ENCODE data around the gene FAM228A.

Gene FAM228A

DNA sequence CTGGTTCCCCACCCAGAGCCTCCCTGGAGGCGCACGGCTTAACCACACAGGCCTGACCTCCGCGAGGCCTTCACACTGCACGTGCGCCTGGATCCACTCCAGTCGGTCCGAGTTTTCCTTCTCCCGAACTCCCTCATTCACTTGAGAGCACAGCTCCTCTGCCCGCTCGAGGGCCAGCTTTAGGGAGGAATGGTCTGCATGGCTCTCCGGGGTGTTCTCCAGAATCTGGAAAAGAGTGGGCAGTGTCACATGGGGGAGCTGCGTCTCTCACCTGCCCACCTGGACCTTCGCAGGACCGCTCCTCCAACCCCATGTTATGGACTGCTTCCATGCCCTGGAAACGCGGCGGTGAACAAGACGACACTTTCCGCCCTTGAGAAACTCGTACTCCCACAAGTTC lies 35.9 kb downstream of the FAM228A start:
- DNase-seq = no peak
- no peaks in the 10 kb centered on the region for H3K27me3 ChIP-seq
- TF ChIP-seq, protein P1, sequence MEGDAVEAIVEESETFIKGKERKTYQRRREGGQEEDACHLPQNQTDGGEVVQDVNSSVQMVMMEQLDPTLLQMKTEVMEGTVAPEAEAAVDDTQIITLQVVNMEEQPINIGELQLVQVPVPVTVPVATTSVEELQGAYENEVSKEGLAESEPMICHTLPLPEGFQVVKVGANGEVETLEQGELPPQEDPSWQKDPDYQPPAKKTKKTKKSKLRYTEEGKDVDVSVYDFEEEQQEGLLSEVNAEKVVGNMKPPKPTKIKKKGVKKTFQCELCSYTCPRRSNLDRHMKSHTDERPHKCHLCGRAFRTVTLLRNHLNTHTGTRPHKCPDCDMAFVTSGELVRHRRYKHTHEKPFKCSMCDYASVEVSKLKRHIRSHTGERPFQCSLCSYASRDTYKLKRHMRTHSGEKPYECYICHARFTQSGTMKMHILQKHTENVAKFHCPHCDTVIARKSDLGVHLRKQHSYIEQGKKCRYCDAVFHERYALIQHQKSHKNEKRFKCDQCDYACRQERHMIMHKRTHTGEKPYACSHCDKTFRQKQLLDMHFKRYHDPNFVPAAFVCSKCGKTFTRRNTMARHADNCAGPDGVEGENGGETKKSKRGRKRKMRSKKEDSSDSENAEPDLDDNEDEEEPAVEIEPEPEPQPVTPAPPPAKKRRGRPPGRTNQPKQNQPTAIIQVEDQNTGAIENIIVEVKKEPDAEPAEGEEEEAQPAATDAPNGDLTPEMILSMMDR (IDR thresholded peaks at IDR 0.05) = no peak
- H3K27ac ChIP-seq = no peak overlapping the region
- H3K36me3 ChIP-seq = peaks cover 73 to 82% (median 82%) of the 10 kb centered on the region in 3 donors
- H3K9me3 ChIP-seq = no peaks in the 10 kb centered on the region
- intact Hi-C loops (cut with DNase I; ENCODE audit: low total_unique reads) = no loop called here
- no peak overlapping the region for H3K4me3 ChIP-seq
- no peaks in the 10 kb centered on the region for H3K4me1 ChIP-seq

DNA sequence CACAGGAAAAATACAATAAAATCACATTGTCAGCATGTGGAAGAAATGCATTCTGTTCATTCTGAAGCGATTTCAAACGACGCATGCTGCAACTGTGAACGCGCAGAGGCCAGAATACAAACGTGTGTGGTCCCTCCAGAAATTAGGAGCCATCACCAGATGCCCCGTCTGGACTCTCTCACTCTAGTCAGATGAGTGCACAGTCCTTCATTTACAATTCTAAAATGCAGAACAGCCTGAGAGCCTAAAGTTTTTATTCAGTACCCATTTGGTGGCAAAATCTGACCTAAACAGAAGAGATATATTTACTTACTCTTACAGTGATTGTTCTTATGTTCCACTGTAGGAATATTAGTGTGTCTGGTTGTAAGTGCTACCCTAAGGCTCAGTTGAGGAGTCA lies 36.6 kb downstream of the FAM228A start:
- intact Hi-C loops (cut with DNase I; ENCODE audit: low total_unique reads) = no loop called here
- H3K27me3 ChIP-seq = no peaks in the 10 kb centered on the region
- H3K27ac ChIP-seq = no peak overlapping the region
- H3K4me1 ChIP-seq = no peaks in the 10 kb centered on the region
- peaks cover 75 to 82% (median 82%) of the 10 kb centered on the region in 3 donors for H3K36me3 ChIP-seq
- H3K4me3 ChIP-seq = no peak overlapping the region
- H3K9me3 ChIP-seq = no peaks in the 10 kb centered on the region
- DNase-seq = no peak
- TF ChIP-seq, protein P1 (IDR thresholded peaks at IDR 0.05) = no peak

DNA sequence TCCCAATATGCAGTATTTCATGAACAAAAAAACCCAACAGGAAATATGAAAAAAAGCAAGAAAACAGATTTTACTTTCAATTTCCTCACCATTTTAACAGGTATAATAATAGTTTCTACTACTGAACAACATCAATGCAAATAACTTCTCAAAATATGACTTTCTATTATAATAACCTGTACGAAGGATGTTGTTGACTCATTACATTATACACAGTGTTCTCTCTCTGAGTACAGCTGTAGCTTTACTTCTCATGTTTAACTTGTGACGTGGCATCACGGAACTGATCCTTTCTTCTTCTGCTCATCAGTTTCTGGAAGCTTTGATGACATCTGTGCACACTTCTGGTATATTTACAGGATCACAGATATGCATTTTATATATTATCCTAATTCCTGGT lies 40.0 kb downstream of the FAM228A start:
- Histone ChIP-seq H3K36me3 (peaks cover 70 to 82% (median 72%) of the 10 kb centered on the region in 3 donors), H3K27ac (no peak overlapping the region)

DNA sequence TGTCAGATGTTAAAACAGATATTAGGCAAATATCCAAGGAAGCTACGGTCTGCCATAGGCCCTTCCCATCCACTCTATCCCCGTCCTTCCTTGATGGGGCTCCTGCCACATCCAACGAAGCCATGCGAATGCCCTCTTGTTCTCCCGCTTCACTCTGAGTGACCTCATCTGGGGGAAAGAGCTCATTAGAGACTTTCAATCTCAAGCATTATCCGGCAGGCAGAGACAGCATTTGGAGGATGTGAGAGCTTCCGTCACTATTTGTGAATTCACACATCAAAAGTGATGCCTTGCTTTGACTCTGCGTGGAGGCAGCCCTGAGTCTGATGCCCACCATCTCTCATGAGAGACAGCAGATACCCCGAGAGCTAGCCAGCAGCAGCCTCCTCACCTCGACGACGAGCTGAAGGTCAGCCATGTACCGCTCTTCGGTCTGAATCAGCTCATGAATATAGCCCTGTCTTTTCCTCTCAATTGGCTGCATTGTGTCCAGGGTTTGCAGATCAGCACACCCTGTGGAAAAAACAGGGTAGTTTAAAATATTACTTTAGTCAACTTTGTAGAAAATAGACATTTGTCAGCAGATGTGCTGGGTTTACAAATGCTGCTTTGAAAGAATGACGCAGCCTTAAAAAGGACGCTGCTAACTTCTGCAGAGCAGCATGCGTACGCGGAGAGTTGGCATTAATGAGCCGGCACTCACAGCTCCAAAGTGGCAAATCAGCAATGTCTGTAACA lies 45.9 kb downstream of the FAM228A start:
- Histone ChIP-seq H3K27me3 (no peaks in the 10 kb centered on the region), H3K36me3 (peaks cover 49 to 75% (median 52%) of the 10 kb centered on the region in 3 donors), H3K4me3 (no peak overlapping the region), H3K27ac (no peak overlapping the region), H3K4me1 (no peaks in the 10 kb centered on the region), H3K9me3 (no peaks in the 10 kb centered on the region)
- intact Hi-C loops (cut with DNase I; ENCODE audit: low total_unique reads) = no loop called here
- no peak for DNase-seq
- TF ChIP-seq, protein P1 (IDR thresholded peaks at IDR 0.05) = no peak

More for the DNA sequence above, 40.0 kb downstream of the FAM228A start:
- H3K27me3 ChIP-seq = no peaks in the 10 kb centered on the region
- intact Hi-C loops (cut with DNase I; ENCODE audit: low total_unique reads) = no loop called here
- no peaks in the 10 kb centered on the region for H3K9me3 ChIP-seq
- no peak overlapping the region for H3K4me3 ChIP-seq
- no peak for DNase-seq
- TF ChIP-seq, protein P1 (IDR thresholded peaks at IDR 0.05) = no peak
- no peaks in the 10 kb centered on the region for H3K4me1 ChIP-seq

DNA sequence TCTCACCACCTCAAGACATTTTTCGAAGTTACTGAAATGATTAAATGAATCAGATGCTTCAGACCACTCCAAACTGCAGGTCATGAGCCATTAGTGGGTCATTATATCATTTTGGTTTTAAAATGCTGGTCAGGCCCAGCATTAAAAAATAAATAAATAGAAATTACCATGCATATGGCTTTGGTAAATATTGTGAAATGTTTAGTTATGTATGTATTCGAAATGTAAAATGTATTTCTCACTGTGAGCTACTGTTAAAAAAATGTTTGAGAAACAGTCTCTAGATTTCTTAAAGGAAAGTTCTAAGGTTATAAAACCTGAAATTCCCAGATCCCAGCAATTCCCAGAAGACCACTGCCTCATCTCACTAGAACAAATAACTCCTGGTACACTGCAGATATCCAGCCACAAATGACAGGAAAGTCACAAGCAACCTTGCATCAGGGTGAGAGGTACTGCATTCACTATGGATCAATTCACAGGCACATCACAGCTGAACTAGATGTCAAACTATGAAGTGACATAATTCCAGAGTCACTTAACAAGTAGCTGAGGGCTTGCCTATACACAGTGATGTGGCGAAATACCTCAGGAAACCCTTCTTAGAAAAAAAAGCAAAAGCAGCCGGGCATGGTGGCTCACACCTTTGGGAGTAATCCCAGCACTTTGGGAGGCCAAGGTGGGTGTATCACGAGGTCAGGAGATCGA lies 46.6 kb downstream of the FAM228A start:
- intact Hi-C loops (cut with DNase I; ENCODE audit: low total_unique reads) = no loop called here
- DNase-seq = no peak
- H3K36me3 ChIP-seq = peaks cover 41 to 74% (median 51%) of the 10 kb centered on the region in 3 donors
- H3K4me1 ChIP-seq = no peaks in the 10 kb centered on the region
- H3K9me3 ChIP-seq = no peaks in the 10 kb centered on the region
- H3K27me3 ChIP-seq = no peaks in the 10 kb centered on the region
- no peak overlapping the region for H3K4me3 ChIP-seq
- H3K27ac ChIP-seq = no peak overlapping the region
- TF ChIP-seq, protein P1 (IDR thresholded peaks at IDR 0.05) = no peak

Measured in tibial artery (tissue), 4 donors.